NCI-H1092 treated with DMSO at 0.1 percent for 48 hours (cell line): ENCODE measurements around the gene CPNE8.

ENCODE experiments used
- DNase-seq: peaks from one replicate; lab custom pipeline; 2025; lab: John Stamatoyannopoulos, UW

The CPNE8 gene

GRCh38 chr12:38633511-38633910 lies 271.9 kb downstream of the CPNE8 start:
- no peak for DNase-seq

- no peak for DNase-seq
These were observed 276.3 kb downstream of the CPNE8 start for GRCh38 chr12:38629064-38629463.

- DNase-seq: no peak
These were observed 277.1 kb downstream of the CPNE8 start for GRCh38 chr12:38628288-38628687.

- DNase-seq: no peak
These were observed 280.1 kb downstream of the CPNE8 start for GRCh38 chr12:38625306-38625705.

GRCh38 chr12:38614171-38614570 lies 291.2 kb downstream of the CPNE8 start:
- DNase-seq: no peak

GRCh38 chr12:38610808-38611350 lies 294.5 kb downstream of the CPNE8 start:
- DNase-seq: no peak

- DNase-seq: no peak
These were observed 298.1 kb downstream of the CPNE8 start for GRCh38 chr12:38607295-38607694.
